BE2C (cell line): ENCODE data around the gene MRNIP.

Experiments
- DNase-seq: peaks from one replicate; pipeline ENCODE4 v3.0.0-alpha.2; 2020
- H3K27me3 ChIP-seq: fragments of 250-450 bp; sonication (Bioruptor Pico); 2 replicates; pipeline ENCODE4 v1.5.1; 2020; ENCODE audit warnings: mild to moderate bottlenecking
- H3K36me3 ChIP-seq: fragments of 250-450 bp; sonication (Bioruptor Pico); 2 replicates; pipeline ENCODE4 v1.5.1; 2020; ENCODE audit warnings: mild to moderate bottlenecking
- H3K4me1 ChIP-seq: fragments of 250-450 bp; sonication (Bioruptor Pico); 2 replicates; pipeline ENCODE4 v1.5.1; 2020
- H3K4me3 ChIP-seq: 2 replicates; pipeline ENCODE4 v1.5.1; 2011; ENCODE audit warnings: low read depth, low read length
- H3K9me3 ChIP-seq: fragments of 250-450 bp; sonication (Bioruptor Pico); 2 replicates; pipeline ENCODE4 v1.5.1; 2020
- TF ChIP-seq, protein P1 (sequence below): IDR thresholded peaks from 2 replicates; pipeline ENCODE4 v1.5.1; 2012; ENCODE audit warnings: mild to moderate bottlenecking, low read depth, low read length

Gene MRNIP

DNA sequence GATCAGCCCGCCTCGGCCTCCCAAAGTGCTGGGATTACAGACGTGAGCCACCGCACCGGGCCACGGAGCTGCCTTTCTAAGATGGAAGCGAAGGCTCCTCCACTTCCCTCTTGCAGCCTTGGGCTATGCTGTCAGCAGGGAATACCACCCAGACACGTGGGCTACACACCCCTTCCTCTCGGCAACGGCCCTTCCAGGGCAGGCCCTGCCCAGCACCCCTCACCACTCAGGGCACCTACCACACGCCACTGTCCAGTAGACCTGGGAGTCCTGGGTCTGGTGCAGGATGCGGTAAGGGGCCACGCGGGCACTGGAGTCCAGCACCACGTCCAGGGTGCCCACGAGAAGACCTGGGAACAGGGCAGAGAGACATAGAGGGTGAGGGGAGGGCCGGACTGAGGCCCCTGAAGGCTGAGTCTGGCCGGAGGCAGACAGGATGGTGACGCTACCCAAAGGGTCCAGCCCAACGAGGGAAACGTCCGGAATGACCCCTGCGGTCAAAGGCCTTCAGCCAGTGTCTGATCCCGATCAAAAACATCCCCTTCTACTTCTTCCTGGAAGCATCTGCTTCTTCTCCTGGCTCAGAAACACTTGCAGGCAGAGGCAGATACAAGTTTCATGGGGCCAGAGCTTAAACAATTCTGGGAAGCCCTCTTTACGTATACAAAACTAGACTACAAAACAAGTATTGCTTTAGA is 46.0 kb upstream of the MRNIP start:
- H3K9me3 ChIP-seq = no peaks in the 10 kb centered on the region
- H3K36me3 ChIP-seq = no peaks in the 10 kb centered on the region; the same call in 1 of the 2 replicates
- H3K4me3 ChIP-seq = no peak overlapping the region
- peaks cover 6% of the 10 kb centered on the region for H3K4me1 ChIP-seq
- no peaks in the 10 kb centered on the region for H3K27me3 ChIP-seq
- DNase-seq = no peak
- TF ChIP-seq, protein P1, sequence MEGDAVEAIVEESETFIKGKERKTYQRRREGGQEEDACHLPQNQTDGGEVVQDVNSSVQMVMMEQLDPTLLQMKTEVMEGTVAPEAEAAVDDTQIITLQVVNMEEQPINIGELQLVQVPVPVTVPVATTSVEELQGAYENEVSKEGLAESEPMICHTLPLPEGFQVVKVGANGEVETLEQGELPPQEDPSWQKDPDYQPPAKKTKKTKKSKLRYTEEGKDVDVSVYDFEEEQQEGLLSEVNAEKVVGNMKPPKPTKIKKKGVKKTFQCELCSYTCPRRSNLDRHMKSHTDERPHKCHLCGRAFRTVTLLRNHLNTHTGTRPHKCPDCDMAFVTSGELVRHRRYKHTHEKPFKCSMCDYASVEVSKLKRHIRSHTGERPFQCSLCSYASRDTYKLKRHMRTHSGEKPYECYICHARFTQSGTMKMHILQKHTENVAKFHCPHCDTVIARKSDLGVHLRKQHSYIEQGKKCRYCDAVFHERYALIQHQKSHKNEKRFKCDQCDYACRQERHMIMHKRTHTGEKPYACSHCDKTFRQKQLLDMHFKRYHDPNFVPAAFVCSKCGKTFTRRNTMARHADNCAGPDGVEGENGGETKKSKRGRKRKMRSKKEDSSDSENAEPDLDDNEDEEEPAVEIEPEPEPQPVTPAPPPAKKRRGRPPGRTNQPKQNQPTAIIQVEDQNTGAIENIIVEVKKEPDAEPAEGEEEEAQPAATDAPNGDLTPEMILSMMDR = no peak

DNA sequence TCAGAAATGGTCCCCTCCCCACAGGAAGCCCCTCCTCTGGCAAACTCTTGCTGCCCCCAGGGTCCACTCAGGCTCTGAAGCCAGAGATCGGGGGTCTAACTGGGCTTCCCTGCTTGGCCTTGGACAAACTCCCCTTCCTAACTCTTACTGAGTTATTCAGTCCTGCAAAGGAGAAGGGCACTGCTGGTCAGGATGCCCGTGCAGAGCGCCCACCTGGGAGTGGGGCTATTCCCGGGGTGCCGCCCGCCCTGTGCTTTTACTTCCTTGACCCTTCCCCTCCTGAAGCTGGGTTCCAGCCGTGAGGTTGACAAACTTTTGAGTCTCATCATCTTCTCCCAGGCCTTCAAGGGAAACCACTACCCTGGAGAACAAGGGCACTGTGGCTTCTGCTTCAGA is 44.1 kb upstream of the MRNIP start:
- Histone ChIP-seq H3K4me3 (no peak overlapping the region), H3K4me1 (peaks cover 6% of the 10 kb centered on the region), H3K27me3 (no peaks in the 10 kb centered on the region), H3K9me3 (no peaks in the 10 kb centered on the region), H3K36me3 (peaks cover 12% of the 10 kb centered on the region)
- TF ChIP-seq, protein P1 = no peak
- no peak for DNase-seq

DNA sequence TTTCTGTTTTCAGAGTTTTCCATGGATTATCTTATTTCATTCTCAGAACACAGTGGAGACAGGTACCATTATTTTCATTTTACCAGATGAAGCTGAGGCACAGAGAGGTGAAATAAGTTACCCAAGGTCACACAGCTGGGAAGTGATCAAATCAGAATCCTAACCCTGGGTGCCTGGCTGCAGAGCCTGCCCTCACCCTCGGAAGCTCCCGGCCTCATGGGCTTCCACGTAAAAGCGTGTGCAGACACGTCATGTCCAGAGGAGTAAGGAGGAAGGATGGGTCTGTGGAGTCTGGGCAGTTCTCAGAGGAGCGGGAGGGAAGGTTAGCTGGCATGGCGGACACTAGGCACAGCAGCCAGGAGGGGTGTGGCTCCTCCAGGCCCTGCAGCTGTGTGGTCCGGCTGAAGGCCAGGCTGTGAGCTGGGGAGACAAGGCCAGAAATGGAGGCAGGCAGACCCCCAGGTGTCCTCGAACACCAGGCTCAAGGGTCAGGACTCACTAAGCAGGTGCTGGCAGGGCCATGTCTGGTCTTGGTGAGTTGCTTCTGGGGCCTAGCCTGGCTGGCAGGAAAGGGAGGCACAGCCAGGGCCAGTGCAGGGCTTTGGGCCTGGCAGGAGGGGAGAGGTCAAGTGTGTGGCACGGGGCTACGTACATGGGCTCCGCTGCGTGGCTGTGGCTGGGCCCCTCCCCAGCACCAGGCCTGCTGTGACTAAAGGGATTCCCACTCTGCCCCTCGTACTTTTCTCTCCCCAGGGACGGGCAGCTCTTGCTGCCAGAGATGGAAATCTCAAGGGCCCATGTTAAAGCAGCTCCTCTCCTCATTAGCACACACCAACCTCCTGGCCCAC is 43.5 kb upstream of the MRNIP start:
- peak; percentile 68 for DNase-seq
- Histone ChIP-seq H3K4me3 (no peak overlapping the region), H3K4me1 (peaks cover 6% of the 10 kb centered on the region), H3K36me3 (peaks cover 16% of the 10 kb centered on the region), H3K9me3 (no peaks in the 10 kb centered on the region), H3K27me3 (no peaks in the 10 kb centered on the region)
- TF ChIP-seq, protein P1 = no peak

DNA sequence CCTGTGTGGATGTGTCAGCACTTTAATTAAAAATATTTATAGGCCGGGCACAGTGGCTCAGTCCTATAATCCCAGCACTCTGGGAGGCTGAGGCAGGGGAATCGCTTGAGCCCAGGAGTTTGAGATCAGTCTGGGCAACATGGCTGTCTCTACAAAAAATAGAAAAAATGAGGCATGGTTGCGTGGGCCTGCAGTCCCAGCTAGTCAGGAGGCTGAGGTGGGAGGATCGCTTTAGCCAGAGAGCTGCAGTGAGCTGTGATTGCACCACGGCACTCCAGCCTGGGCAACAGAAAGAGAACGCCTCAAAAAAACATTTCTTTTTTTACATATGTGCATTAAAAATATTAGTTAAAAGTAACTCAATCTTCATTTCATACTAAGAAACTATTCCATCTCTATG is 42.8 kb upstream of the MRNIP start:
- TF ChIP-seq, protein P1 = no peak
- Histone ChIP-seq H3K4me3 (no peak overlapping the region), H3K4me1 (peaks cover 6% of the 10 kb centered on the region; the same call in 1 of the 2 replicates), H3K27me3 (no peaks in the 10 kb centered on the region), H3K36me3 (peaks cover 16% of the 10 kb centered on the region), H3K9me3 (no peaks in the 10 kb centered on the region)
- DNase-seq = no peak

DNA sequence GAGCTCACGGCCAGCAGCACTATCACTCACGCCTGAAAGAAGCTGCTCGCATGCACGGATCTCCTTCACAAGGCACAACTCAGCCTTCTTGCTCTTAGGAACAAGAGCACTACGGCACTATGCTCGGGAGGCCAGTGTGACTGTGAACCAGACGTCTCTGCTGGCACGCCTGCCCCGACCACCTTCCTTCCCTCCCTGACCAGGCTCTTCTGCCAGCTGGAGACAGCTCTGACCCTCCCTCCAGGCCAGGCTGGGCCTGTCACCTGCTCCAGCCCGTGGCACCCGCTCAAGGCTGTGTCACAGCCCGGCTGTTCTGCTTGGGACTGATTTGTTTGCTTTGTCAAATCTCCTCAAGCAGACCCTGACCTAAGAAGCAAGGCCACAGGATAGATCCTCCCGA is 42.1 kb upstream of the MRNIP start:
- no peaks in the 10 kb centered on the region for H3K9me3 ChIP-seq
- H3K4me1 ChIP-seq = peaks cover 6% of the 10 kb centered on the region; the same call in 1 of the 2 replicates
- no peak overlapping the region for H3K4me3 ChIP-seq
- H3K27me3 ChIP-seq = no peaks in the 10 kb centered on the region
- TF ChIP-seq, protein P1 = no peak
- peaks cover 16% of the 10 kb centered on the region for H3K36me3 ChIP-seq
- DNase-seq = no peak

DNA sequence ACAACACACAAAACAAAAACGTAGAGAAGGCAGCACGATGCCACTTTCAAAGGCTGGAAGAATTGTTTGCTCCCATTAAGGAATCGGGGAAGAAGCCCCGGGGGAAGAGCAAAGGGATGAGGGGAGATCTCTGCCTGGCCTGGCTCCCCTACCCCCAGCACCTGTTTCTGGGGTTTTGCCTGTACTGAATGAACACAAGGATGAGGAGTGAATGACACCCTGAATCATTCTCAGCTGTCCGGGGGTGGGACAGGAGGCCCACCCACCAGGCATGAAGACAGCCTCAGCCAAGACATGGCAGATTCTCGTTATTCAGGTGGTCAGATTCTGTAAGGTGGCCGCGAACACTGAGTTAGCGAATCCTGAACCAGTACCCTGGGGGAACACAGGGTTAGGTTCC is 41.6 kb upstream of the MRNIP start:
- Histone ChIP-seq H3K27me3 (no peaks in the 10 kb centered on the region), H3K4me1 (peaks cover 6% of the 10 kb centered on the region; the same call in 1 of the 2 replicates), H3K9me3 (no peaks in the 10 kb centered on the region), H3K36me3 (peaks cover 16% of the 10 kb centered on the region), H3K4me3 (no peak overlapping the region)
- TF ChIP-seq, protein P1 = no peak
- no peak for DNase-seq
